GM19238 (cell line): ENCODE data around the gene ZFYVE9.
"Not testable (repeated sequence)": the region's sequence is repeated elsewhere in the genome, so short reads cannot be mapped to it uniquely, and the experiment has no call there.

Experiments used
- DNase-seq: peaks from one replicate; pipeline ENCODE4 v3.0.0; 2011; ENCODE audit warnings: low spot score; ENCODE audit not compliant: insufficient read length

ZFYVE9 gene

GRCh38 chr1:52150946-52151345 is 9.1 kb downstream of the ZFYVE9 start:
- DNase-seq, result no peak

DNA sequence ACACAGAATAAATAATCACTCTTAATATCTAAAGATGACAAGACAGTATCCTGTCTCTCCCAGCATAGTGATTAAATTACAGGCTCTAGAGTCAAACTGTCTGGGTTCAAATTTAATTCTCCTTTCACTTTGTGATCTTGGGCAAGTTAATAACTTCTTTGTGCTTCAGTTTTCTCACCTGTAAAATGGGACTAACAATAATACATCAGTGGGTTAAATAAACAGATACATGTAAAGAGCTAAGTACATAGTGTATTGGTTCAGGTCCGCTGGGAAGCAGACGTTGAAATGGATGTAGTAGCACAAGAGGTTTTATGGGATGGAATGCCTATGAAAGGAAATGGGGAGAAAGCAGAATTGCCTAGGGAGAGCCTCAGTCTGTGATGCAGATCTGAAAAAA is 10.7 kb downstream of the ZFYVE9 start:
- DNase-seq, result no peak

DNA sequence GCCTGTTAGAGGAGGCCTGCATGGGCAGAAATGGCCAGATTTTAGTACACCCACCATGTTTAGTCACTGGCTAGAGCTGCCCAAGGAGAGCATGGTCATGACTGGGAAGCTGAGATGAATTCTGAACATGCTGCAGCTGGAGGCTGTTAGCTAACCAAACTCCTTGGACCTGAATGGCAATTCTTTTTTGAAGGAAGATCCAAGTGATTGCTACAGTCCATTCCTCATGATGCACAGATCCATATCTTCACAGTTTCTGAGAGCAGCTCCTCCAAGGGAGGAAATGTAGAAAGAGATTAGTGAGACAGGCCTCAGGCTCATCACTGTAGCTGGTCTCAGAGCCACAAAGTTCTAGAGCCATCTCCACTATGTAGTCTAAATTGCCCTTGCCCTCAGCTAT is 11.1 kb downstream of the ZFYVE9 start:
- no peak for DNase-seq

- DNase-seq, result no peak
These were observed 12.0 kb downstream of the ZFYVE9 start for GRCh38 chr1:52153898-52154297.

DNA sequence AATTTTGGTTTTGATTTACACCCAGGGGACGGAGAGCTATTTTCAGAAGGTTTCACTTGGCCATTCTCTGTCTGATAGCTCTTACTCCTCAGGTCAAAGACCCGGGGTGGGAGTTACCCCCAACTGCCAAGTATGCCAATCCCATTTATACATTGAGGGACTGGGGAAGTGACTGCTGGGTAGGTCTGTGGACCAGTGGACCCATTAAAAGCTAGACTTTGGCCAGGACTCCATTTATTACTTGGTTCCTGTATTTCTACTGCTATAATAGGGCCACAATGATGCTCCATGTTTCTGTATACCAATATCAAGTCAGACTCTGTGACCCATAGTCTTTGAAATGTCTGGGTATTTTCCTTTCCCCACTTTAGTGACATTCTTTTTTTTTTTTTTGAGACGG is 14.6 kb downstream of the ZFYVE9 start:
- no peak for DNase-seq

DNA sequence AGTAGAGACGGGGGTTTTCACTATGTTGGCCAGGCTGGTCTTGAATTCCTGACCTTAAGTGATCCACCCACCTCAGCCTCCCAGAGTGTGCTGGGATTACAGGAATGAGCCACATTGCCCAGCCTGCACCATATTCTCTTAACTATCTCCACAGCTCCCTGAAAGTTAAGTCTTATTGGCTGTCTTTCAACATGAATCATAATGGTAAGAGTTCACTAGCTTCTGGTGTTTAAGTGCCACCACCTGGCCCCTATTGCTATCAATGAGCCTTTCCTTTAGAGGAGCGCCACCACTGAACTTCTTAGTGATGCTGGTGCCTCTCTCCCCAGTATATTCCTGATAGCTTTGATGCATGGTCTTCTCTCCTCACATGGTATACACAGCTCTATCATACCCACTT is 15.7 kb downstream of the ZFYVE9 start:
- no peak for DNase-seq

GRCh38 chr1:52158218-52158617 is 16.3 kb downstream of the ZFYVE9 start:
- DNase-seq, result no peak

GRCh38 chr1:52159033-52159789 is 17.3 kb downstream of the ZFYVE9 start:
- DNase-seq, result no peak

GRCh38 chr1:52162947-52163346 is 21.1 kb downstream of the ZFYVE9 start:
- DNase-seq, result no peak

DNA sequence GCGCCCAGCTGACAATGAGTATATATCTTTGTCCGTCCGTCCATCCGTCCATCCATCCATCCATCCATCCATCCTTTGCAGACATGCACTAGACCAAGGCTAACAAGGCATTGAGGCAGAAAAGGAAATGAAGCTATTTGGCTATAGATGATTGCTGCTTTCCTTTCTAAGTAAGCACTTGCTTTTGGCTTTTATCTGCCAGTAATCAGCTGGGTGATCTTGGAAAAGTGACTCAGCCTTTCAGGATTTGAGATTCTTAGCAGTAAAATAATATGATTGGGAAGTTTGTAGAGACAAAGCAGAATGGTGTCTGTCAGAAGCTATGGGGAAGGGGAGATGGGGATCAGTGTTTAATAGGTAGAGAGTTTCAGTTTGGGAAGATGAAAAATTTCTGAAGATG is 22.7 kb downstream of the ZFYVE9 start:
- DNase-seq, result no peak

GRCh38 chr1:52166996-52167753 is 25.3 kb downstream of the ZFYVE9 start:
- no peak for DNase-seq

- no peak for DNase-seq
These were observed 26.6 kb downstream of the ZFYVE9 start for GRCh38 chr1:52168373-52169080.

DNA sequence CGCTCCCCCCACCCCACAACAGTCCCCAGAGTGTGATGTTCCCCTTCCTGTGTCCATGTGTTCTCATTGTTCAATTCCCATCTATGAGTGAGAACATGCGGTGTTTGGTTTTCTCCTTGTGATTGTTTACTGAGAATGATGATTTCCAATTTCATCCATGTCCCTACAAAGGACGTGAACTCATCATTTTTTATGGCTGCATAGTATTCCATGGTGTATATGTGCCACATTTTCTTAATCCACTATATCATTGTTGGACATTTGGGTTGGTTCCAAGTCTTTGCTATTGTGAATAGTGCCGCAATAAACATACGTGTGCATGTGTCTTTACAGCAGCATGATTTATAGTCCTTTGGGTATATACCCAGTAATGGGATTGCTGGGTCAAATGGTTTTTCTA is 29.3 kb downstream of the ZFYVE9 start:
- DNase-seq, result not testable (repeated sequence)

GRCh38 chr1:52179073-52179472 is 37.2 kb downstream of the ZFYVE9 start:
- no peak for DNase-seq

GRCh38 chr1:52180176-52180575 is 38.3 kb downstream of the ZFYVE9 start:
- no peak for DNase-seq

GRCh38 chr1:52181759-52182158 is 39.9 kb downstream of the ZFYVE9 start:
- not testable (repeated sequence) for DNase-seq

DNA sequence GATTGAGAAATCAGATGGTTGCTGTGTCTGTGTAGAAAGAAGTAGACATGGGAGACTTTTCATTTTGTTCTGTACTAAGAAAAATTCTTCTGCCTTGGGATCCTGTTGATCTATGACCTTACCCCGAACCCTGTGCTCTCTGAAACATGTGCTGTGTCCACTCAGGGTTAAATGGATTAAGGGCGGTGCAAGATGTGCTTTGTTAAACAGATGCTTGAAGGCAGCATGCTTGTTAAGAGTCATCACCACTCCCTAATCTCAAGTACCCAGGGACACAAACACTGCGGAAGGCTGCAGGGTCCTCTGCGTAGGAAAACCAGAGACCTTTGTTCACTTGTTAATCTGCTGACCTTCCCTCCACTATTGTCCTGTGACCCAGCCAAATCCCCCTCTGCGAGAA is 40.4 kb downstream of the ZFYVE9 start:
- not testable (repeated sequence) for DNase-seq

- DNase-seq, result no peak
These were observed 41.0 kb downstream of the ZFYVE9 start for GRCh38 chr1:52182874-52183400.

DNA sequence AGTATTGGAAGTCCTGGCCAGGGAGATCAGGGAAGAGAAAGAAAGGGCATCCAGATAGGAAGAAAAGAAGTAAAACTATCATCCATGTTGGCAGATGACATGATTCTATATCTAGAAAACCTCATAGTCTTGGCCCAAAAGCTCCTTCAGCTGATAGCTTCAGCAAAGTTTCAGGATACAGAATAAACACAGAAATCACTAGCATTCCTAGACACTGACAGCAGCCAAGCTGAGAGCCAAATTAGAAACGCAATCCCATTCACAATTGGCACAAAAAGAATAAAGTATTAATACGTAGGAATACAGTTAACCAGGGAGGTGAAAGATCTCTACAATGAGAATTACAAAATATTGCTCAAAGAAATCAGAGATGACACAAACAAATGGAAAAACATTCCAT is 44.6 kb downstream of the ZFYVE9 start:
- no peak for DNase-seq

GRCh38 chr1:52189898-52190480 is 48.1 kb downstream of the ZFYVE9 start:
- no peak for DNase-seq

DNA sequence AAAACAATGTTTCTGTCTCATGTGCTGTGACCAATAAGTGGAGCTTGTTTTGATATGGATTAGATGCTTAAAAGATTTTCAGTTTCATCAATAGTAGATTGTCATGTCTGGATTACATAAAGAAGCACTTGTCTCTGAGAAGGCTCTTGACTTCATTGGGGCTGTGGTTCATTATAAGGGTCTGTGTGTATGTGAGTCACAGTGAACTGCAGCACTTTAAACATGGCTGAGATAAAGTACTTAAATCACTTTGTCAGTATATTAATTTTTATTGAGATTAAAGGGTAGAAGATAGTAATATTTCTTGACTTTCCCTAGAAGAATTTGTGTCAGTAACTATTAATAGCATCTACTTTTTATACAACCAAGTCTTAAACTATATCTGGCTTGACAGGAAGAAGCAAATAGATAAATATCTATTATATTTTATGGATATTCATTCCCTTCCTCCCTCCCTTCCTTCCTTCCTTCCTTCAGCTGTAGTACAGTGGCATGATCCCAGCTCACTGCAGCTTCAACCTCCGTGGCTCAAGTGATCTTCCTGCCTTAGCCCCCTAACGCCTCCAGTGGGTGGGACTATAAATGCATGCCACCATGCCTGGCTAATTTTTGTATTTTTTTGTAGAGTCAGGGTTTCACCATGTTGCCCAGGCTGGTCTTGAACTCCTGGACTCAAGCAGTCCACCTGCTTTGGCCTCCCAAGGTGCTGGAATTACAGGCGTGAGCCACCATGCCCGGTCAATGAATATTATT is 48.8 kb downstream of the ZFYVE9 start:
- no peak for DNase-seq
